ENCODE data around the gene RFTN1. TPM values are rescaled to one million over a fixed set of nuclear protein-coding genes. Genes with fewer than 3 reads are reported as not detected.

The RFTN1 gene
- total and polyA plus RNA-seq, 2 donors (not counting 1 experiment from before 2014, with no cell fraction given), result 32.4 to 156 TPM

DNA sequence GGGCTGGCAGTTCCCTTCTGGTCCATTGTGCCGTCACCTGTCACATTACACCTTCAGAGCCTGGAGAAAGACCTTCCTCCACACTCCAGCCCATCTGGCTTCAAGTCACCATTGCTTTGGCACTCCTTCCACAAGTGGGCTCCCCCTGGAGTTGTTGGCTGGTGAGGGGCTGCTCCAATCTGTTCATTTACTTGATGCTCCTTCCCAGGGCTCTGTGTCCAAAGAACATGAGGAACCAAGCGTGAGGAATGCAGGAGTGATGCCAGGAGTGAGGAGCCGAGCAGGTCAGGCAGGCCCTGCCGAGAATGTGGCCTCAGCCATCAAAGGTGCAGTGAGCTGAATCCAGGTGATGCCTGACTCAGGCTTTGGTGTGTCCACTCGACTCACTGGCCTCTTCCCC, 191.3 kb downstream of the RFTN1 start:
- WGBS (ENCODE audit: insufficient coverage), result 97% methylated on average over 4 of the region's 5 CpGs
- Histone ChIP-seq H3K9ac (ENCODE audit: low read length) (no peak overlapping the region), H3K9me3 (ENCODE audit: control extremely low read depth in 1 of 3, control insufficient read depth in 2 of 3, insufficient read depth in 1 of 3, low read length in 2 of 3) (no peaks in the 10 kb centered on the region), H2AFZ (ENCODE audit: insufficient read depth, low read depth, low read length, poor library complexity, severe bottlenecking) (no peak overlapping the region), H3K4me1 (ENCODE audit: control insufficient read depth in 2 of 2, insufficient read depth in 2 of 2, low read length in 2 of 2) (no peaks in the 10 kb centered on the region), H3K79me2 (ENCODE audit: control insufficient read depth, insufficient read depth, low read length) (peaks cover 3% of the 10 kb centered on the region), H4K20me1 (ENCODE audit: control insufficient read depth, insufficient read depth, low read length, poor library complexity, severe bottlenecking) (no peaks in the 10 kb centered on the region), H3K27ac (ENCODE audit: low read length in 2 of 2) (no peak overlapping the region), H3K4me3 (ENCODE audit: control extremely low read depth in 1 of 5, extremely low read depth in 1 of 5, insufficient read depth in 1 of 5, low read depth in 2 of 5, low read length in 4 of 5) (no peak overlapping the region), H3K36me3 (replicated peaks in 1 of 2; ENCODE audit: control extremely low read depth in 1 of 2, control insufficient read depth in 1 of 2, extremely low read depth in 1 of 2, insufficient read depth in 2 of 2, low read length in 1 of 2) (peaks cover 0 to 80% of the 10 kb centered on the region in 2 experiments), H3K4me2 (replicated peaks; ENCODE audit: low read depth, low read length, poor library complexity, severe bottlenecking) (no peak overlapping the region), H3K27me3 (replicated peaks in 1 of 4; ENCODE audit: control extremely low read depth in 1 of 4, control insufficient read depth in 3 of 4, insufficient read depth in 4 of 4, low read length in 3 of 4) (no peaks in the 10 kb centered on the region)
- no peaks in the 10 kb centered on the region for H3K9me3 Mint-ChIP-seq (ENCODE audit: insufficient read depth)
- DNase-seq (no peak), ATAC-seq (ENCODE audit: low read depth) (no peak)
- no peak for TF ChIP-seq EZH2 (IDR thresholded peaks at IDR 0.05; ENCODE audit: borderline replicate concordance, insufficient read depth, low read depth, low read length, poor library complexity, severe bottlenecking)
- TF ChIP-seq, protein P1, sequence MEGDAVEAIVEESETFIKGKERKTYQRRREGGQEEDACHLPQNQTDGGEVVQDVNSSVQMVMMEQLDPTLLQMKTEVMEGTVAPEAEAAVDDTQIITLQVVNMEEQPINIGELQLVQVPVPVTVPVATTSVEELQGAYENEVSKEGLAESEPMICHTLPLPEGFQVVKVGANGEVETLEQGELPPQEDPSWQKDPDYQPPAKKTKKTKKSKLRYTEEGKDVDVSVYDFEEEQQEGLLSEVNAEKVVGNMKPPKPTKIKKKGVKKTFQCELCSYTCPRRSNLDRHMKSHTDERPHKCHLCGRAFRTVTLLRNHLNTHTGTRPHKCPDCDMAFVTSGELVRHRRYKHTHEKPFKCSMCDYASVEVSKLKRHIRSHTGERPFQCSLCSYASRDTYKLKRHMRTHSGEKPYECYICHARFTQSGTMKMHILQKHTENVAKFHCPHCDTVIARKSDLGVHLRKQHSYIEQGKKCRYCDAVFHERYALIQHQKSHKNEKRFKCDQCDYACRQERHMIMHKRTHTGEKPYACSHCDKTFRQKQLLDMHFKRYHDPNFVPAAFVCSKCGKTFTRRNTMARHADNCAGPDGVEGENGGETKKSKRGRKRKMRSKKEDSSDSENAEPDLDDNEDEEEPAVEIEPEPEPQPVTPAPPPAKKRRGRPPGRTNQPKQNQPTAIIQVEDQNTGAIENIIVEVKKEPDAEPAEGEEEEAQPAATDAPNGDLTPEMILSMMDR (IDR thresholded peaks at IDR 0.05), result no peak
- no peaks in the 10 kb centered on the region for H3K4me1 Mint-ChIP-seq
- H3K4me3 Mint-ChIP-seq, result no peak overlapping the region
- no peaks in the 10 kb centered on the region for H3K27me3 Mint-ChIP-seq
- ChIA-PET CTCF (interaction anchor here (0.7 to 2.1 kb wide), 2 partner anchors 228 kb away, joined by 3 to 5 read pairs; no protein-coding TSS in a partner anchor), POLR2A (no interaction called here)
- intact Hi-C loops (cut with micrococcal nuclease), result no loop called here
- H3K27ac Mint-ChIP-seq, result no peak overlapping the region

DNA sequence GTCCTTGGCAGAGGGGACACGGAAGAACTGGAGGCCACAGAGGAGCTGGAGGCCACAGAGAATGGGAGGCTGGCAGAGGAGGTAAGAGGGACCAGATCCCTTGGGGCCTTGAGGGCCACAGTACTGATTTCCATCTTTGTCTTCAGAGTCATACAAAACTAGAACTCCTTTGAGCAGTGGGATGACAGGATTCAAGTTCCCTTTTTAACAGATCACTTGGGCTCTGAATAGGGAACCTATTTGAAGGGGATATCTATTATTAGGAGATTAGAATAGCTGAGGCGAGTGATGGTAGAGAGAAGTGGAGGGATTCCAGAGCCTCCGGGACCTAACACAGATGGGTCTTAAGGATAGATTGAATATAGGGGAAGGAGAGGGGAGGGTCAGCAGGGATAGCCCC, 192.8 kb downstream of the RFTN1 start:
- Histone ChIP-seq H3K9me3 (ENCODE audit: control extremely low read depth in 1 of 3, control insufficient read depth in 2 of 3, insufficient read depth in 1 of 3, low read length in 2 of 3) (no peaks in the 10 kb centered on the region), H3K4me2 (replicated peaks; ENCODE audit: low read depth, low read length, poor library complexity, severe bottlenecking) (no peak overlapping the region), H3K36me3 (replicated peaks in 1 of 2; ENCODE audit: control extremely low read depth in 1 of 2, control insufficient read depth in 1 of 2, extremely low read depth in 1 of 2, insufficient read depth in 2 of 2, low read length in 1 of 2) (peaks cover 0 to 81% of the 10 kb centered on the region in 2 experiments), H3K27me3 (replicated peaks in 1 of 4; ENCODE audit: control extremely low read depth in 1 of 4, control insufficient read depth in 3 of 4, insufficient read depth in 4 of 4, low read length in 3 of 4) (no peaks in the 10 kb centered on the region), H2AFZ (ENCODE audit: insufficient read depth, low read depth, low read length, poor library complexity, severe bottlenecking) (no peak overlapping the region), H3K4me1 (ENCODE audit: control insufficient read depth in 2 of 2, insufficient read depth in 2 of 2, low read length in 2 of 2) (no peaks in the 10 kb centered on the region), H3K79me2 (ENCODE audit: control insufficient read depth, insufficient read depth, low read length) (peaks cover 7% of the 10 kb centered on the region), H3K27ac (ENCODE audit: low read length in 2 of 2) (no peak overlapping the region), H3K9ac (ENCODE audit: low read length) (no peak overlapping the region), H4K20me1 (ENCODE audit: control insufficient read depth, insufficient read depth, low read length, poor library complexity, severe bottlenecking) (no peaks in the 10 kb centered on the region), H3K4me3 (ENCODE audit: control extremely low read depth in 1 of 5, extremely low read depth in 1 of 5, insufficient read depth in 1 of 5, low read depth in 2 of 5, low read length in 4 of 5) (no peak overlapping the region)
- ATAC-seq (ENCODE audit: low read depth), result no peak
- Mint-ChIP-seq H3K9me3 (ENCODE audit: insufficient read depth) (no peaks in the 10 kb centered on the region), H3K27me3 (no peaks in the 10 kb centered on the region), H3K4me1 (no peaks in the 10 kb centered on the region), H3K27ac (no peak overlapping the region), H3K4me3 (no peak overlapping the region)
- intact Hi-C loops (cut with micrococcal nuclease), result no loop called here
- CTCF ChIA-PET, result interaction anchor here (0.8 to 3.1 kb wide), 2 partner anchors 22 to 30 kb away, joined by 3 to 16 read pairs; no protein-coding TSS in a partner anchor
- no peak for DNase-seq
- TF ChIP-seq EZH2 (IDR thresholded peaks at IDR 0.05; ENCODE audit: borderline replicate concordance, insufficient read depth, low read depth, low read length, poor library complexity, severe bottlenecking), result no peak
- TF ChIP-seq, protein P1 (IDR thresholded peaks at IDR 0.05), result no peak
- 98% methylated on average over 3 of the region's 3 CpGs for WGBS (ENCODE audit: insufficient coverage)
- POLR2A ChIA-PET, result no interaction called here
